Right hindlimb (tissue), 1 donor: Measurements from ENCODE around the gene SLC6A20.
"Not testable (repeated sequence)": the region's sequence is repeated elsewhere in the genome, so short reads cannot be mapped to it uniquely, and the experiment has no call there.

Experiments used
- DNase-seq: peaks from one replicate; pipeline ENCODE4 v3.0.0-alpha.2; 2018

SLC6A20 gene

GRCh38 chr3:45777746-45778386 is 18.5 kb downstream of the SLC6A20 start:
- no peak for DNase-seq

DNA sequence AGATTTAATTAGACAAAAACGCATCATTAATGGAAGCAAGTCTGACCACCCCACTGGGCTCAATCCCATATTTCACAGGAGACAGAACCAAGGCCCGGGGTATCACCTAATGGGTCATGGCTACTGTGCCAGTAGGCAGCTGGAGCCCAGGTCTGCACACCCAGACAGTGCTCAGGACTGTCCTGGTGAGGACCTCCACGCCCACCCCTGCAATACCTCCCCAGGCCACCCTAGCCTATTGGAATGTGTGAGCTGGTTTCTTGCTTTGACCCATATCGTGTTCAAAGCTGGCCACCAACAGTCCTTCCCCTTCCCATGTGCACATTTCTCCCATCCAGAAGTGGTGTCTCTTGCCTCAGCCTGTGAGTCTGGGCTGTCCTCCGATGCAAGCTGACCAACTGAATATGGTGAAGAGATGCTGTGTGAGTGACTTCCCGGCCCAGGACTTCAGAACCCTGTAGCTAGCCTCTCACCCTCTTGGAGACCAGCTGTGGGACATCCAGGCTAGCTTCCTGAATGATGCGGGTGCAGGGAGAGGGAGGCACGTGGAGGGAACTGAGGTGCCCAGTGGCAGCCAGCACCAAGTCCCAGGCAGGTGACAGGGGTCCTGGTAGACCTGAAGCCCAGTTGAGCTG is 19.1 kb downstream of the SLC6A20 start:
- no peak for DNase-seq

- peak; percentile 32 for DNase-seq
These were observed 19.7 kb downstream of the SLC6A20 start for GRCh38 chr3:45776611-45777010.

GRCh38 chr3:45776301-45776595 is 20.1 kb downstream of the SLC6A20 start:
- DNase-seq, result no peak

DNA sequence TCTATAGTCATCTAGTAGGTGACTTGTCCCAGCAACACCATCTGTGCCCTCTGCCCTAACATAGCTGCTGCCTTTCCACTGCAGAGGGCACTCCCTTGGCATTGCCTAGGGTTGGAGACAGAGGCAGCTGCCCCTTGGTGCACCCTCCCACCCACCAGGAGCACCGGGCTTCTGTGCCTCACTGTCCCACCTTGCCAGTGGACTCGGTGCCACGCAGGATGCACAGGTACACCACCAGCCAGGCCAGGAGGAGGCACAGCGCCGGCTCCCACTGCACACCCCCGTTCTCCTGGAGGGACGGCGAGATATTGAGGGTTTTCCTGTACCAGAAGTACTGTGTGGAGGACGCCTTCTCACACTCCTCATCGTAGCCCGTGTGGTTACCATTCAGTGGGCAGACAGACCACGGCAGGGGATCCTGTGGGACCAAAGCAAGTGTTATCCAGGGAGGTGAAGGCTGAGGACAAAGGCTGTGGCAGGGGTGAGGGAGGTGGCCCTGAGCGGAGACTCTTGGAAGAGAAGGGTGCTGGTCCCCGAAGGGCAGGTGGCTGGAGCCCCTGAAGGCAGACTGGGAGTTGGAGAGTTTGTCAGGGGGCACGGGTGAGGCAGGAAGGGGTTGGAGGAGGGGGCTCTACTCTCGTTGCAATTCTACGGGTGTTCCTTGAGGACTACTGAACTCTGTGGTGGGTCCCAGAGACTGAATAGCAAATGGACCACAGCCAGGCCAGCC is 20.6 kb downstream of the SLC6A20 start:
- no peak for DNase-seq

GRCh38 chr3:45774581-45775521 is 21.5 kb downstream of the SLC6A20 start:
- DNase-seq, result no peak

- no peak for DNase-seq
These were observed 22.5 kb downstream of the SLC6A20 start for GRCh38 chr3:45773714-45774449.

DNA sequence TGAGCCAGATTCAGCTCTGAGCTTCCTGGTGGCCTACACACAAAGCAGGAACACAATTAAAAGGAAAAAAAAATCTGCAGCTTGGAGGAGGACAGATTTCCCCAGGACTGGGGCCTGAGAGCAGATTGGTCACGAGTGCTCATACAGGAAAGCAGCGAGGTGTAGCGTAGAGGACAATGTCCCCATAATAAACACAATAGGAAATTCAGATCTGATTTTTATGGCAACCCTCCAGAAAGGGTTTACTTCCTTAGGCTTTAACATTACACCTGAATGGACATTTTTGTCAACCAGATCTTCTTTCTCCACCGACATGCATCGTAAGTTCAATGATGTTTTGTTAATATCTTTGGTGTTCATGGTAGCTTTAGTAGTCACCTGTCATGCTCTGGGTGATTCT is 23.3 kb downstream of the SLC6A20 start:
- DNase-seq, result no peak

GRCh38 chr3:45772341-45773035 is 23.8 kb downstream of the SLC6A20 start:
- DNase-seq, result no peak

GRCh38 chr3:45771831-45772230 is 24.5 kb downstream of the SLC6A20 start:
- no peak for DNase-seq

DNA sequence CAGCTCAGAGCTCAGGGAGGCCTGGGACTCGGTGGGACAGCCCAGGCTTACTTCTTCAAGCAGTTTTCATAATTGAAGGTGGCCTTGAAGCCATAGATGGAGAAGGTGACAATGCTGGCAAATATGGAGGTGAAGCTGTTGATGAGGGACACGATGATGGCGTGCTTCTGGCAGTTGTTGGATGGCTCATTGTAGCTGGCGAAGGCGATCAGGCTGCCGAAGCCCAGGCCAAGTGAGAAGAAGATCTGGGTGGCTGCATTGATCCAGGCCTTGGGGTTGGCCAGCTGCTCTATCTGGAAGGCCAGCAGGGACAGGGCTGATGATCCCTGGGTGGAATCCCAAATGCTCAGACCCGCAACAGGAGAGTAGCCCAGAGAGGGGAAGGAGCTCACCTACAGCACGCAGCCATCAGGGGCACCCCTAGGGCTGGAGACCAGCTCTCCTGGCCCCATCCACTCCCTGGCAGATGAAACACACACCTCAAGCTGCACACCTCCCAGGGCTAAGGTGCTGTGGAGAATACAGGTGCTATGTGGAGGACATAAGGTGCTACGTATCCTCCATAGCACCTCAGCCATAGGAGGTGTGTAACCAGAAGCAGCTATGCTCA is 25.1 kb downstream of the SLC6A20 start:
- DNase-seq, result no peak

- DNase-seq, result no peak
These were observed 30.4 kb downstream of the SLC6A20 start for GRCh38 chr3:45765958-45766357.

DNA sequence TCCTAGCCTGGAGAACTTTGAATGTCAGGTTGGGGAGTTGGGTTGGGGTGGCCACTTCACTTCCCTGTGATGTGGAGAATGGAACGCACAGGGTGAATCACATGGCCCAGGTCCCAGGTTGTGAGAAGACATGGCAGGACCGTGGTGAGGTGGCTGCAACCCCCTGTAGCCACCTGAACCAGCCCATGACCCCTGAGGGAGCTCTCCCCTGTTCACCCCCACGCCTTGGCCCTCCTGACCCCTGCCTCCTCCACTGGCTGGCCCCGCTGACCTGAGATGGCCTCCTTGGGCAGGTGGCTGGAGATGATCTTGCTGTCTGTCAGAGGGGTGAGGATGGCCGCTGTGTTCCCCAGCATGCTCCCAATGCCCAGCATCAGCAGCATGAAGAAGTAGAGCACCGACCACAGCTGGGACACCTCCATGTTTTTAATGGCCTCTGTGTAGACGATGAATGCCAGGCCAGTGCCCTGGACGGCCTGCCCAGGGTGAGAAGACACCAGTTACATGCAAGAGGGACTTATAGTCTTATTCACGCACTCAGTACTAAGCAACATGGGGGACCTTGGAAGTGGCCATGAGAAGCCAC is 31.0 kb downstream of the SLC6A20 start:
- no peak for DNase-seq

DNA sequence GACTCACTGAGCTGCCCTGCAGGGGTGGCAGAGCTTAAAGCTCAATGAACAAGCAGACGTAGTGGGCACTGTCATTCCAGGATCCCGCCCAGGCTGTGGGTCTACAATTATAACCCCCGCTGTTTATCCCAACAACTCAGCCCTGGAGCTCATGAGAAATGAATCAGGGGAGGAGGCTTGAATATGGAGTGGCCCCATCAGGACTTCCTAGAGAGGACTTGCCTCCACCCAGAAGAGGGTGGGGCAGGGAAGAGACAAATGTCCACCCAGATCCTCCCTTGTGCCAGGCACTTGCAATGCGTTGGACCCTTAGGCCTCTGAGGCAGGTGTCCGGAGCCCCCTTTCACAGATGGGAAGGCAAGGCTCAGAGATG is 33.0 kb downstream of the SLC6A20 start:
- no peak for DNase-seq

GRCh38 chr3:45762647-45763302 is 33.6 kb downstream of the SLC6A20 start:
- DNase-seq, result no peak

DNA sequence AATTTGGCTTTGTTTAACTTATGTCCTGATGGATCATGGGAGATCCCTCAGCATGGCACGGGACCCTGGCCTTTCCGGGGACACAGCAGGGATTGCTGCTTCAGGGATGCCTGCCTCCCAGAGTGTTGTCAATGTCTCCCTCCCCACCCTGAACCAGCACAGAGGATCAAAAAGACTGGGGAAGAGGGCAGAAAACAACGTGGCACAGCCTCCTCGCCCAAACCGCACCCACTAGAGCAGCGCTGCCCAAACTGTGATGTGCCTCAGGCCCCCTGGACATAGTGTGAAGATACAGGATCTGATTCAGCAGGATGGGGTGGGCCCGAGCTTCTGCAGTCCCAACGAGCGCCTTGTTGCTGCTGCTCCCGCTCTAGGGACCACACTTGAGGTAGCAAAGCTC is 34.5 kb downstream of the SLC6A20 start:
- DNase-seq, result no peak

DNA sequence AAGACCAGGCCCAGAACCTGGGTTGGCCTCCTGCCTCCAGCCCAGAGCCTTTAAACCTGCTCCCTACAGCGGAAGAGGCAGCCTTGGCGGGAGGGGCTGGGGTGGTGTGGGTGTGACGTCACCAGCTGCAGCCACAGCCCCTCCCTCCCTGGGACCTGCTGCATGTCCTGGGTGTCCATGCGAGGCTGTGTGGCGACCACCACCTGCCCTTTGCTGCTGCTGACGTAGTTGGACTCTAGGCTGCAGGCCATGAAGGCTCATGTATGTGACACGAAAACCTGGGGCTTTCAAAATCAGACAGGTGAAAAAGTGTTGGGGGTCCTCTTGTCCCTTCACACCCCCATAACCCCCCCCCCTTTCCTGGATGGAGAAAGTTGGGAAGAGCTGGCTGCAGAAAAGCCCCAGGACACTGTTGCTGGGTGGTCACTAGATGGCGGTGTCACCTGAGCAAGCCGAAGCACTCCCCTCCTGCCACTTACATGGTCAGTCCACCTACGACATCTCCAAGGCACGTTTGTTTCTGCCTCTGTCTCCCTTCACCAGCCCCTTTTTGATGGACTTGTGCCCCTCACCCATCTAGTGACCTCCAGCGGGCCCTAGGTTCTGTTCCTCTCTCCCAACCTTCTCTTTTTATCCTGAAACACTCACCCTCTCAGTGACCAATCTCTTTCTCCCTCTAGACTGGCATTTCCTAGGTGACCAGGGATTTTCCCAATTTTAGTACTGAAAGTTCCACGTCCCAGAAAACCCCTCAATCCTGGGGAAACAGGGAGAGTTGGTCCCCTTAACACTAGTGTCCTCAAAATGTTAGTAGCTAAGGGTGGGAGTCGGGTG is 35.2 kb downstream of the SLC6A20 start:
- DNase-seq, result peak; percentile 62

- no peak for DNase-seq
These were observed 36.5 kb downstream of the SLC6A20 start for GRCh38 chr3:45759851-45760250.

DNA sequence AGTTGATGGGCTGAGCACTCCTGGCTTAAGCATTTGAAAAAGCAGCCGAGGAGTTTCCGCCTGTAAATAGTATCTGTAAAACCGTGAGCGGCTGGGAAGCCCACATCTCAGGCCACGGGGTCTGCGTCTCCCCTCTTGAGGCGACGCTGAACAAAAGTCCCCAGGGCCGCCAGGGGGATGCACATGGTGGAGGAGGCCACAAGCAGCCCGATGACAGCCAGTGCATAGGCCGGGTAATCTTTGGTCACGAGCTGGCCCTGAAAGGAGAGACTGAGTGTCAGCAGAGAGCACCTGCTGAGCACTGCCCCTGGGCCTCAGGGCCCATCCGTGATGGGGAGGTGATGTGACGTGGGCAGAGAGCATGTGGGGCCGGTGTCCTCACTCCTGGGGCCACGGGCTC is 37.5 kb downstream of the SLC6A20 start:
- DNase-seq, result no peak

DNA sequence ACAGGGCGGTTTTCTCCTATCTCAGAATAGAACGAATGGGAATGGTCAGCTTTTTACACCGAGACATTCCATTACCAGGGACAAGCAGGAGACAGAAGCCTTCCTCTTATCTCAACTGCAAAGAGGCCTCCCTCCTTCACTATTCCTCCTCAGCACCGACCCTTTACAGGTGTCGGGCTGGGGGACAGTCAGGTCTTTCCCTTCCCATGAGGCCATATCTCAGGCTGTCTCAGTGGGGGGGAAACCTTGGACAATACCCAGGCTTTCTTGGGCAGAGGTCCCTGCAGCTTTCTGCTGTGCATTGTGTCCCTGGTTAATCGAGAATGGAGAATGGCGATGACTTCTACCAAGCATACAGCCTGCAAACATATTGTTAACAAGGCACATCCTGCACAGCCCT is 39.2 kb downstream of the SLC6A20 start:
- DNase-seq, result not testable (repeated sequence)
